Mammary epithelial cell (primary cell): ENCODE measurements around the gene ATP5F1E.

Experiments
- CTCF ChIP-seq, 2 donors: IDR thresholded peaks in 1 of 2; conservative IDR thresholded peaks in 1 of 2; 2 replicates each; pipeline ENCODE4 v1.5.1; 2011 to 2012; ENCODE audit warnings: inconsistent platforms in 2 of 2, low read length in 2 of 2, mild to moderate bottlenecking in 2 of 2, control low read depth in 1 of 2, low read depth in 1 of 2; ENCODE audit not compliant: insufficient read depth in 1 of 2; ENCODE audit errors: extremely low read depth in 1 of 2
- EZH2 ChIP-seq: IDR thresholded peaks from 2 replicates; pipeline ENCODE4 v1.6.1; 2012; ENCODE audit warnings: low read length, inconsistent platforms, borderline replicate concordance

GRCh38 chr20:58993332-58994248 lies 38.5 kb downstream of the ATP5F1E start:
- no peak for TF ChIP-seq CTCF (conservative IDR thresholded peaks at IDR 0.05 in 1 of 2, IDR thresholded peaks at IDR 0.05 in 1 of 2; ENCODE audit: extremely low read depth in 1 of 2, insufficient read depth in 1 of 2, low read depth in 1 of 2, low read length in 2 of 2)
- no peak for TF ChIP-seq EZH2
